ENCODE results near the gene RNF222. TPM values are rescaled to one million over a fixed set of nuclear protein-coding genes. Genes with fewer than 3 reads are reported as not detected.

RNF222 gene
- total and polyA plus RNA-seq, 10 of the 15 experiments (the other 5 are each of a cell fraction or from before 2014, with no cell fraction given), result not detected

DNA sequence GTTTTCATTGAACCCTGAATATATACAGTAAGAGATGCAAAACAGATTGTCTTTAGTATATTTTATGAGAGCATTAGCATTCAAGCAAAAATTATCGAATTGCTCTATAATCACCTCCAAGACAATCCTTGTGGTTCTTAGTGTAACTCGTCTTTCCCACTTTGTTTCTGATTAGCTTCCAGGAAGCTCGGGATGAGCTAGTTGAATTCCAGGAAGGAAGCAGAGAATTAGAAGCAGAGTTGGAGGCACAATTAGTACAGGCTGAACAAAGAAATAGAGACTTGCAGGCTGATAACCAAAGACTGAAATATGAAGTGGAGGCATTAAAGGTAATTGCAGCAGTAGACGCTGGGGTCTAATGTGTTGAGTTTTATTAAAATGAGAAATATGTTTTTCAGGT, 47.9 kb upstream of the RNF222 start (continued):
- TF ChIP-seq RAD51 (IDR thresholded peaks at IDR 0.05), result no peak
- TF ChIP-seq, protein P1, sequence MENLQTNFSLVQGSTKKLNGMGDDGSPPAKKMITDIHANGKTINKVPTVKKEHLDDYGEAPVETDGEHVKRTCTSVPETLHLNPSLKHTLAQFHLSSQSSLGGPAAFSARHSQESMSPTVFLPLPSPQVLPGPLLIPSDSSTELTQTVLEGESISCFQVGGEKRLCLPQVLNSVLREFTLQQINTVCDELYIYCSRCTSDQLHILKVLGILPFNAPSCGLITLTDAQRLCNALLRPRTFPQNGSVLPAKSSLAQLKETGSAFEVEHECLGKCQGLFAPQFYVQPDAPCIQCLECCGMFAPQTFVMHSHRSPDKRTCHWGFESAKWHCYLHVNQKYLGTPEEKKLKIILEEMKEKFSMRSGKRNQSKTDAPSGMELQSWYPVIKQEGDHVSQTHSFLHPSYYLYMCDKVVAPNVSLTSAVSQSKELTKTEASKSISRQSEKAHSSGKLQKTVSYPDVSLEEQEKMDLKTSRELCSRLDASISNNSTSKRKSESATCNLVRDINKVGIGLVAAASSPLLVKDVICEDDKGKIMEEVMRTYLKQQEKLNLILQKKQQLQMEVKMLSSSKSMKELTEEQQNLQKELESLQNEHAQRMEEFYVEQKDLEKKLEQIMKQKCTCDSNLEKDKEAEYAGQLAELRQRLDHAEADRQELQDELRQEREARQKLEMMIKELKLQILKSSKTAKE (IDR thresholded peaks at IDR 0.05; ENCODE audit: low read depth, poor library complexity, severe bottlenecking), result no peak

DNA sequence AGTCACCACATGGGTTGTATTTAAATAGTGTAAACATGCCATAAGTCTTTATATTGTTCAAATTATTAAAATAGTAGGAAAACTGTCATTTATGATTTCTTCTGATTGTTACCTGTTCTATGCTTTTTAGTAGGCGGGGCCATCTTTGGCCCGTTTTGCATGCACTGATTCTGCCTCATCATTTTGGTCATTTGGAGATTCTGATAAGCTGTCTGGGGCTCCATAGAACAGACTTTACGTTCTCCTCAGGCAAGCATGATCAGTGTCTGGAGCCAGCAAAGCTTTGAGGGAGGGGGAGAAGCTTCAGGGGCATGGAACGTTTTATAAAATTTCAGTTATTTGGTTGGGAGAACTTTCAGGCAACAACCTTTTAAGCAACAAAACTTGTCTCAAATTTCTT, 46.9 kb upstream of the RNF222 start:
- no peak overlapping the region for H3K4me2 ChIP-seq (ENCODE audit: control insufficient read depth, insufficient read depth)
- H2AFZ ChIP-seq (ENCODE audit: control insufficient read depth, low read depth, low read length), result no peak overlapping the region
- FAIRE-seq, result no peak
- no peaks in the 10 kb centered on the region for H3K27me3 ChIP-seq (replicated peaks in 1 of 2; ENCODE audit: control insufficient read depth in 2 of 2, insufficient read depth in 2 of 2, low read length in 1 of 2)
- no peak for ATAC-seq
- H3K4me1 ChIP-seq (ENCODE audit: control insufficient read depth, insufficient read depth, low read length), result peaks cover 2% of the 10 kb centered on the region; the same call in 1 of the 2 replicates
- ChIA-PET SMC1A (ENCODE audit: uncharacterized antibody, unreplicated experiment) (no interaction called here), POLR2A (no interaction called here), RAD21 (ENCODE audit: unreplicated experiment) (no interaction called here), CTCF (interaction anchor here (1.5 kb wide), 1 partner anchor 68 kb away, joined by 3 read pairs; the partner anchor contains the start of gene KRABD2)
- no peaks in the 10 kb centered on the region for H3K9me3 ChIP-seq (replicated peaks; ENCODE audit: control insufficient read depth, insufficient read depth, low read length)
- intact Hi-C loops (cut with micrococcal nuclease; ENCODE audit: unreplicated experiment), result no loop called here
- no peak overlapping the region for H3K27ac ChIP-seq (ENCODE audit: control insufficient read depth, insufficient read depth)
- WGBS (ENCODE audit: insufficient coverage, insufficient replicate concordance, low lambda C conversion rate, missing lambda C conversion rate), result 89% methylated on average over 4 of the region's 4 CpGs
- no TSS peak for BruUV-seq (replicated peaks)
- H3K4me3 ChIP-seq, result no peak overlapping the region
- in situ Hi-C loops (cut with MboI), result no loop called here
- DNase-seq (ENCODE audit: low read depth, low spot score), result no peak
- 0 out of 2 replicates have a peak, but pooled peaks cover 2% of the 10 kb centered on the region for H4K20me1 ChIP-seq (ENCODE audit: control insufficient read depth, insufficient read depth)
- peaks cover 33% of the 10 kb centered on the region for H3K79me2 ChIP-seq (ENCODE audit: control insufficient read depth, insufficient read depth, low read length)
- H3K9ac ChIP-seq (ENCODE audit: control insufficient read depth, insufficient read depth, low read length), result no peak overlapping the region
- TF ChIP-seq BHLHE40 (IDR thresholded peaks at IDR 0.05; ENCODE audit: borderline replicate concordance in 1 of 2, low read depth in 2 of 2, low read length in 1 of 2), result no peak
- no peak for TF ChIP-seq EGR1 (IDR thresholded peaks at IDR 0.05; ENCODE audit: borderline replicate concordance in 1 of 2, low read depth in 2 of 2, low read length in 2 of 2)
- TF ChIP-seq, protein P2, sequence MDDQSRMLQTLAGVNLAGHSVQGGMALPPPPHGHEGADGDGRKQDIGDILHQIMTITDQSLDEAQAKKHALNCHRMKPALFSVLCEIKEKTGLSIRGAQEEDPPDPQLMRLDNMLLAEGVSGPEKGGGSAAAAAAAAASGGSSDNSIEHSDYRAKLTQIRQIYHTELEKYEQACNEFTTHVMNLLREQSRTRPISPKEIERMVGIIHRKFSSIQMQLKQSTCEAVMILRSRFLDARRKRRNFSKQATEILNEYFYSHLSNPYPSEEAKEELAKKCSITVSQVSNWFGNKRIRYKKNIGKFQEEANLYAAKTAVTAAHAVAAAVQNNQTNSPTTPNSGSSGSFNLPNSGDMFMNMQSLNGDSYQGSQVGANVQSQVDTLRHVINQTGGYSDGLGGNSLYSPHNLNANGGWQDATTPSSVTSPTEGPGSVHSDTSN (IDR thresholded peaks at IDR 0.05; ENCODE audit: insufficient replicate concordance, low read depth, low read length), result no peak
- no peak for TF ChIP-seq BACH1 (IDR thresholded peaks at IDR 0.05; ENCODE audit: borderline replicate concordance)
- no peak for TF ChIP-seq RAD21 (IDR thresholded peaks at IDR 0.05; ENCODE audit: insufficient read depth, low read depth, low read length)
- TF ChIP-seq MTA3 (IDR thresholded peaks at IDR 0.05; ENCODE audit: borderline replicate concordance, low read length), result no peak
- no peak for TF ChIP-seq ZNF217 (IDR thresholded peaks at IDR 0.05)
- TF ChIP-seq TCF3 (IDR thresholded peaks at IDR 0.05; ENCODE audit: borderline replicate concordance, insufficient read depth, low read depth, low read length), result no peak
- TF ChIP-seq SUZ12 (IDR thresholded peaks at IDR 0.05; ENCODE audit: unreplicated experiment), result no peak
- TF ChIP-seq PAX8 (IDR thresholded peaks at IDR 0.05), result no peak
- no peak for TF ChIP-seq SPI1 (IDR thresholded peaks at IDR 0.05; ENCODE audit: borderline replicate concordance, insufficient read depth, low read depth, low read length)
- H3K36me3 ChIP-seq (ENCODE audit: control insufficient read depth in 2 of 2, insufficient read depth in 2 of 2, low read length in 1 of 2), result peaks cover 2 to 31% of the 10 kb centered on the region in 2 experiments; a peak in 3 of 4 replicates
